C1 segment of cervical spinal cord (tissue), 14 donors: ENCODE results near the gene TBC1D1.
"Not testable (repeated sequence)": the region's sequence is repeated elsewhere in the genome, so short reads cannot be mapped to it uniquely, and the experiment has no call there.

Experiments used
- DNase-seq, 14 donors: peaks; one replicate each; lab custom pipeline; 2025; lab: John Stamatoyannopoulos, UW

Gene TBC1D1

DNA sequence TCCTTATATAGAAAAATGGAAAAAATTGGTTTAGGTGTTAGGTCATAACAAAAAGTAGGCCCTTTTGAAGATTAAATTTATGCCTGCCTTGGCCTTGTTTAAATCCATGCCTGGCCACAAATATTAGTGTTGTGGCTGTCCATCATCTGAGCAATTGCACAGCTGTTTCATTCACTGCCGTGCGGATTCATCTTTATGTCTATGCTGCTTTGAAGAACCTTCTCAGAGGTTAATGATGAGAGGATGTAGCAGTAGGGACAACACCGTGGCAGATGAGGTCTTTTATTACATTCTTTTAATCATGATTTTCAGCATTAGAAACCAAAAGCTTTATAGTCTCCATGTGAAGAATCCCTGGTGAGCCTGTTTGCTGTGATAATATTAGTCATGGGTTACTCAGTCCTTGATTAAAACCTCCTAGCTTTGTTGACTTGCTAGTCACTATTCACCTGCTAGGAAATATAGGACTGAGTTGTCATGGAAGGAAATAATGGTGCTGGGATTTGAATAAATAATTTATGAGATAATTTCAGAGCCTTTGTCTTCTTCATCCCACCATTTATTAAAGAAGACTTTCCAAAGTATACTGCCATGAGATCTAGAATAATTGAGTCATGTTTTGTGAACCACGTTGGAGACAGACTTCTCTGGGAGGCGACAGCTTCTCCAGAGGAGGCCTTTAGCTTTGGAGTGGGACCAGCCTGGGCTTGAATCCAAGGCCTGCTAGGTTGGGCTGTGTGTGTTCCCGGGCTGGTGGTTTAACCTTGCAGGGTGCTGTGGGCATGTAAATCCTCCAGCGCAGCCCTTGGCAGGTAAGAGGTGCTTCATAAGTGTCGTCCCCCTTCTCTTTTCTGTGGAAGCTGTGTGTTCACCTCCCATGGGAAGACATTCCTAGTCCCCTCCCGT lies 122.8 kb downstream of the TBC1D1 start:
- peak in 3 of 14 donors; percentile 3 to 69 (median 11) for DNase-seq

DNA sequence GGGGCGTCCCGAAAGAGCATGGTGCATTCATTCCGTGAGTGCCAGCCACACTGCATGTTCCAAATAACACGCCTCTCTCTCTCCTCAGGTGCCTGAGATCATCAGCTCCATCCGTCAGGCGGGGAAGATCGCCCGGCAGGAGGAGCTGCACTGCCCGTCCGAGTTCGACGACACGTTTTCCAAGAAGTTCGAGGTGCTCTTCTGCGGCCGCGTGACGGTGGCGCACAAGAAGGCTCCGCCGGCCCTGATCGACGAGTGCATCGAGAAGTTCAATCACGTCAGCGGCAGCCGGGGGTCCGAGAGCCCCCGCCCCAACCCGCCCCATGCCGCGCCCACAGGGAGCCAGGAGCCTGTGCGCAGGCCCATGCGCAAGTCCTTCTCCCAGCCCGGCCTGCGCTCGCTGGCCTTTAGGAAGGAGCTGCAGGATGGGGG lies 123.6 kb downstream of the TBC1D1 start:
- peak in 1 of 14 donors; percentile 58 for DNase-seq

DNA sequence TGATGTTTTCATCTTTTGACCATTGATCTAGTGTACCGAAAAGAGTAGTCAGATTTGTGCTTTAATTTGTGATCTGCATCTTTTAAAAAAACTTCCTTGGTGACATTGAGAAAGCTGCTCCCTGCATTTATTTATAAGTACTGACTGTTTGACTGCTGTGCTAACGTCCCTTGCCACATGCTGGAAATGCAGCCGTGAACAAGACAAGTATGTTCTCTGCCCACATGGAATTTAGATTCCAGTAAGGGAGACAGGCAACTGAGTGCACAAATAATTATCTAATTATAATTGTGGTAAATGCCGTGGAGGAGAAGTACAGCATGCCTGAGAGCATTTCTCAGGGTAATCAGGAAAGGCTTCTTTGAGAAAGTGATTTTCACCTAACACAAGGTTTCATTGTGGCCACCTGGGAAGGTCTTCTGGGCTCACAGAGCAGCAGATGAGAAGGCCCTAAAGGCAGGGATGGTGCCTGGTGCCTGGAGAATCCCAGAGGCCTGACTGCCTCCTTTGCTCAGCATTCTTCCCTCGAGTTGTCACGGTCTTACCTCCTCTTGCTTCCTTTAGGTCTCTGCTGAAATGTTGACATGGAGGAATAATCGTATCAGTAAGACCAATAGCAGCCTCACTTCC lies 125.1 kb downstream of the TBC1D1 start:
- no peak for DNase-seq

DNA sequence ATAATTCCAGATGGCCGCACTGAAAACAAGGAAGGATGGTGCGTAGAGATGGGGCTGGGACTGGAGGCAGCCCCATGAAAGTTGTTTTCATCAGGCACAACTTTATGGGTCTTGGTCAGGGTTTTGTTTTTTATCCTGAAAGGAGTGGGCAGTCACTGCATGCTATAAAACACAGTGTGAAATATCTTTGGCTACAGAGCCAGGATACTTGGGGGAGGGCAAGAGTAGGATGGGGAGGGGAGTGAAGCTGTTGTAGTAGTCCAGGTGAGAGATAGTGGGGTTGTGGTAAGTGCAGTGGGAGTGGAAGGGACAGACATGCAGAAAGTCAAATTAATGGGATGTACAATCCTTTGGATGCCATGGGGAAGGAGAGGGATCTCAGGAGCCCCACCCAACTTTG lies 125.8 kb downstream of the TBC1D1 start:
- DNase-seq: no peak

DNA sequence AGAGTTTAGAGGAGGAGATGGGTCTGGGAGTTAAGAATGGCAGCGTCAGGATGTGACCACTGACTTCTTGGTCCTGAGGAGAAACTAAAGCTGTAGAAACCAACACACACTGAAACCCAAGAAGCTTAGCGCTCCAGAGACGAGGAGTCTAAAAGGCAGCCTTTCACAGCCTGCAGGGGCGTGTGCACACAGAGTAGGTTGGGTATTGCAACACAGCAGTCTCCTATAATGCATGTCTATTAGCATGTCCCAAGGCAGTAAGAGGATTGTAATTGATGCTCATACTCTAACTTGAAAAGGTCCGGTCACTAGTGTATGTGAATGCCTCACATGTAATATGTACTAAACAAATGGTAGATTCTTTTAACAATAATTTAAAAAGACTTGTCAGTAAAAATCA lies 126.7 kb downstream of the TBC1D1 start:
- DNase-seq: no peak

DNA sequence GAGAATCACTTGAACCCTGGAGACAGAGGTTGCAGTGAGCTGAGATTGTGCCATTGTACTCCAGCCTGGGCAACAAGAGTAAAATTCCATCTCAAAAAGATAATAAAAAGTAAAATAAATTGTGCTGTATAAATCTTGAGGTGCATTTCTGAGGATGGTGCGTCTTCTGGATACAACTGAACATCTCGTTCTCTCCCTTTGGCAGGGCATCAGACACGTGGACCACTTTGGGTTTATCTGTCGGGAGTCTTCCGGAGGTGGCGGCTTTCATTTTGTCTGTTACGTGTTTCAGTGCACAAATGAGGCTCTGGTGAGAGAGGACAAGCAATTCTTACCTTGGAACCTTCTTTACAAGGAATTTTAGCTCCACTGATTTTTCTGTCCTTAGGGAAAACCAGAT lies 129.5 kb downstream of the TBC1D1 start:
- DNase-seq: no peak

DNA sequence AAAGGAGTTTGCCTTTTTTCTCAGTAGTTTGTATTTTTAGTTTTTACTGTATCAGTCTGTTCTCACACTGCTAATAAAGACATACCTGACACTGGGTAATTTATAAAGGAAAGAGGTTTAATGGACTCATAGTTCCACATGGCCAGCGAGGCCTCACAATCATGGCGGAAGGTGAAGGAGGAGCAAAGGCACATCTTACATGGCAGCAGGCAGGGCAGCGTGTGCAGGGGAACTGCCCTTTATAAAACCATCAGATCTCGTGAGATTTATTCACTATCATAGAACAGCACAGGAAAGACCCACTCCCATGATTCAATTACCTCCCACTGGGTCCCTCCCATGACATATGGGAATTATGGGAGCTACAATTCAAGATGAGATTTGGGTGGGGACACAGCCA lies 130.1 kb downstream of the TBC1D1 start:
- not testable (repeated sequence) for DNase-seq

DNA sequence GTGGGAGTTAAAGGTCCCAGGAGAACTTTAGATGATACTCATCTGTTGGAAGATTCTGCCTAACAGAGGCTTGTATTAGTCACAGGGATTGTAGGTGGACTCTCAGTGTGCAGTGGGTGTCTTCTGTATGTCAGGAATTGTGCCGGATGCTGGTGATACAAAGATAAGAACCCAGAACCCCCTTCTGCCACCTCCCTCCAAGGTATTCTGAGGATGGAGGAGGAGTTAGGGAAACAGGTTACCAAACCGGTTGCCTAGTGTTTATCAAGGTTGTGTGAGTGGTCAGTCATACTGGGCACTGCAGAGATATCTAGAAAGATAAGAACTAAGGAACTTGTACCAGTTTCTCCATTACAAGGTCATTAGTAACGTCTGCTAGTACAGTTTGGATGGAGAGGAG lies 130.9 kb downstream of the TBC1D1 start:
- no peak for DNase-seq

DNA sequence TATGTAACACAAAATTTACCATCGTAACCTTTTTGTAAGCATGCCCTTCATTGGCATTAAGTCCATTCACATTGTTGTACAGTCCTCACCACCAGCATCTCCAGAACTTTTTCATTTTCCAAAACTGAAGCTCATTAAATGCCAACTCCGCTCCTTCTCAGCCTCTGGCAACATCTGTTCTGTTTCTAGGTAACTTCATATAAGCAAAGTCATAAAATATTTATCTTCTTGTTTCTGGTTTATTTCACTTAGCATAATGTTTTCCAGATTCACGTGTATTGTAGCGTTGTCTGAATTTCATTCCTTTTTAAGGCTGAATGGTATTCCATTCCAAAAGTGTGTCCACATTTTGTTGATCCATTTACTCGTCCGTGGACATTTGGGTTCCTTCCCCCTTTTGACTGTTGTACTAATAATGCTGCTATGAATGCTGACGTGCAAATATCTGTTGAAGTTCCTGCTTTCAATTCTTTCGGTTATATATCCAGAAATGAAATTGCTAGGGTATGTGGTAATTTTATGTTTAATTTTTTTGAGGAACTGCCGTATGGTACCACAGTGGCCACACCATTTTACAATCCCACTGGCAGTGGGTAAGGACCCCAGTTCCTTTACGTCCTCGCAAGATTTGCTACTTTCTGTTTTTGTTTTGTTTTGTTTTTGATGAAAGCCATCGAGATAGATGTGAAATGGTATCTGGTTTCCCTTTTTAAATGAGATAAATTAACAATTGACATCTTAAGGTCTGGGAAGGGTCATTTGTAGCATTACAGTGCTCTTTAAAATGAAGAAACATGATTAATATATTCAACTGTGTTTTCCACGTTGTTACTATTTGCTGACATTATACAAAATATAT lies 132.7 kb downstream of the TBC1D1 start:
- no peak for DNase-seq

DNA sequence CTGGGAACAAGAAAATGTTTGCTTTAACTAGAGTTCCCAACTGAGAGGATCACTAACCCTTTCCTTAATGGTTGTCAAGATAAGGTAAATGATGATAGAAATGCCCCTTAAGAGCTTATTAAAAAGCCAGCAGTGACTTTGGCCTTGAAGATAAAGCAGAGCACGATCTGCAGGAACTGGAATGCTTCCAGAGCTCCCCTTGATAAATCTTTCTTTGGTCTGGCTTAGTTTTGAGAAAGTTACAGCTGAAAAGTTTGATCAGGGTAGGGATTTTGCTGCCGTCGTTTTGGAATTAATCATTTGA lies 133.3 kb downstream of the TBC1D1 start:
- DNase-seq: no peak

DNA sequence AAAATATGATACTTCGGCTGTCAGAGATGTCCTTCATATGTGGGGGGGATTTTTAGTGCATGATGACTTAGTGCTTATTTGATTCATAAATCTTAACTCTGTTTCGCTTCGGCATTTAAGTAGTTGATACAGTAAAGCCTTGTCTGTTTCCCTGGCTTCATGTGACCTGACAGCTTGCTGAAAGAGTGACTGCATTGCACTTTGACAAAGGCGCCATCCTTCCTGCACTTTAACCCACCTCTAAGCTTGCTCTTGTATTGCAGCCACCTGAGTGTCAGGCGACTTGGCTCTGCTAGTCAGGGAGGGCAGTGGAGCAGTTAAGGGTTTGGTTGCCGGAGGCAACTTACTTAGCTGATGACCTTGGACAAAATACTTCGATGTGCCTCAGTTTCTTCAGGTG lies 134.8 kb downstream of the TBC1D1 start:
- no peak for DNase-seq

DNA sequence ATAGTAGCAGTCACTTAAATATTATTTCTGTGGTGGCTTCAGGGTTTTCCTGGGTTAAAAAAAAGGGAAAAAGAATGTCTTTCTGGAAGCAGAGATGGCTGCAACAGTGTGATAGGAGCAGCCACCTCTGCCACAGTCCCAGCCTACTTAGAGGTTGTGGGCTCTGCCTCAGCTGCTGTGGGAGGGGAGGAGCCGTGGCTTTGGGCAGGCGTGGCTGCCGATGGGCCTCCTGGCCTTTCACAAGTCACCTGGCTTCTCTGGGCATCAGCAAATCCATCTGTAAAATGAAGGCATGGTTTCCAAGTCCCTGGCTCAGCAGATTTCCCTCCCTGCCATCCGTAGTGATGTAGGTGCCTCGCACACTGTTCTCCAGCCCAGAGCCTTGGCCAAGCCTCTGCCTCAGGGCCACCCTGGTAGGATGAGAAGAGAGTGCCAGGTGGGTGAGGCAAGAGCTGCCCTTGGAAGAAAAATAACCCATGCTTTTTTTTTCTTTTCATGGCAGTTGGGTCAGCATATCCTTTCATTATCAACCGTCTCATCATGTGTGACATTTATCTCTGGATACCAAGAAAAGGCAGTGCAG lies 135.4 kb downstream of the TBC1D1 start:
- peak in 2 of 14 donors; percentile 6 to 12 for DNase-seq

DNA sequence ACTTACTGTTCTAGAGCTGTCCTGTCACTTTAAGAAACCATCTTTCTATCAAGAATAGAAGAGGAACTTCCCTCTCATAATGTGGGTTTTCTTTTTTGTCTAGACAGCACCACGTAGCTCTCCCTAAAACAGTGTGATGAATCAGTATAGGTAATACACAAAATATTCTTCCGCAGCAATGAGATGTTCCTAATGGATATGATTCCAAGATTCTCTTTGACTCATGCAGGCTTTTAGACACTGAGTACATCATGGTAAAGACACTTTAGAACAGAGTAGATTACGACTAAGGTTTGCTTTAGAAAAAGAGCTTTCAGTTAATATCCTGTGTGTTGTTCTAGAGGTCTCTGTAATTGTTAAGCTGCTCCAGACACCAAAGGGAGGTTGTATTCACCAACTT lies 139.1 kb downstream of the TBC1D1 start:
- DNase-seq: no peak

DNA sequence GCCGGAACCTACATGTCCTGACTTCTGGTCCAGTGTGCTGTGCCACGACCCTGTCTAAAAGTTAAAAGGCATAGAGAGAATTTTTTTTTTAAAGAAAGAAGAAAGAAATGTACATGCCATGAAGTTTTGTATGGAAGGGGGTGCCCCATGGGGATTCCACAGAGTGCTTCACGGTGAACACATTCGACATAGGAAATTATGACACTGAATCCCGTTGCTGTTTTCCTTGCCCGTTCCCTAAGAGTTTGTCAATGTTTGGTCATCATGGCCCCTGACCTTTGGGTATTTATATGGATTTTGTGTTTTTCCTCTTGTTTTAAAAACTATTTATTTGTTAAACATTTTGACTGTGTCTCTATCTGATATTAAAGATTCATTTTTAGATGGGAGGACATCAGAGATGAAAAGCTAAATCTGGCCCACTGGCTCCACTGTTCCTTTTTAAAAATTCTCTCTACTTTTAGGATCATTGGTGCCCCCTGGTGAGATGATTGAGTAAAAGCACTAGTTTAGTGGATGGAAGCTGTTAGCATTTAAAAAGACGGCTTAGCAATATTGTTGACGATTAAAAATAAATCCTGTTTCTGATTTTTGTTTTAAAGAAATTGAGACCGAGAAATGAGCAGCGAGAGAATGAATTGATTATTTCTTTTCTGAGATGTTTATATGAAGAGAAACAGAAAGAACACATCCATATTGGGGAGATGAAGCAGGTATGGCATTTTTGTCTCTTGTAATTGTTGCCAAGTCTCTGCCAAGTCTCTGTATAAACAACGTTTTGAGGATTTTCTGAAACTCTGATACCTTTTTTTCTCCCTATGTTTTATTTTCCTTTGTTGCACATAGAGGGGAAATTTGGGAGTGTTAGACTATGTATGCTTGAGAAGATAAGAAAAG lies 144.3 kb downstream of the TBC1D1 start:
- peak in 1 of 14 donors; percentile 17 for DNase-seq

DNA sequence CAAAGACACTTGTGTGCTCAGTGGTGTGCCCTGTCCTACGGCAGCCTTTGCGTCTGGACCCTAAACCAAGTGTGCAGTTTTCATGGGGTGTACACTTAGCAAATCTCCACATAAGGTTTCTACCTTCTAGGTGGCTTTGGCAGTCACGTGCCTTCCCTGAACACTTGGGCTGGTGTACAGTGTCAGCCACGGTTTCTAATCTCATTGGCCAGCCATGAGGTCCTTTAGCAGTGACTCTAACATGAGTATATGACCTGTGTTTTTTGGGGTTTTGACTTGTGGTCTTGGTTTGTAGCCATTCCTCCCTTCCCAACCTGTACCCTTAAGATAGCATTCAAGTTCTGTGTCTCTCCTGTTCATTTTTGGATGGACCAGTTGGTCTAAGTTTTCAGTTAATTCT lies 145.7 kb downstream of the TBC1D1 start:
- DNase-seq: no peak

DNA sequence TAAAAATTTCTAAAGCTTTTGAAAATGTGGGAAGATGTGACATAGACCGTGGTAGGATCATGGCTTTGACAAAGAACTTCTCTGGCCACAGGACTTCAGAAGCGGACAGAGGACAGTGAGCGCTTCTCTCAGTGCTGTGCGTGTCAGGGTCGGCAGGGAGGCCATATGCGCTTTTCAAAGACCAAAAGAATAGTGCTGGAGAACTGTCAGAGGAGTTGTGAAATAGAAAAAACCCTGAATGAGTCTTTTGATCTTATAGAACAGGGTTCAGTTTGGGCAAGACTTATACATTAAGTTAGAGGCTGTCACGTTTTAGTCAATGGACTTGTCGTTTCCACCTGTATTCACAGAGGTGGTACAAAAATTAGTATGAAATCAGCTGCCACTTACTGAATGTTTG lies 146.7 kb downstream of the TBC1D1 start:
- DNase-seq: no peak

DNA sequence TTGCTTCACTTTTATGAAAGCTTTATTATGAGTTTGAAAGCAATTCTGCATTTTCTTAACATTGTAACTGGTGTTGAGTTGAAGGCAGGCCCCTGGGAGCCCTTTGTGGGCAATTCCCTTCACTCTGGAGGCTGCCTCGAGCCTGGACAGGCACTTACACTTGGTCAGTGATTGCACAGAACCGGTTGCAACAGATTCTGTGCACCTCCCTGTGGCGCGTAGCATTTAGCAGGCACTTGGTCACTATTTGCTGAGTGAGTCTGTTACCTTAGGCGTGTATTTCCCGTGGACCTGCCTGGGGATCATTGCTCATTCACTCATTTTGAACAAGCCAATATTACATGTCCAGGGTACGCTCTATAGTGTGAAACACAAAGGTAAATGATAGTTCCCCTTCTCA lies 149.7 kb downstream of the TBC1D1 start:
- no peak for DNase-seq

DNA sequence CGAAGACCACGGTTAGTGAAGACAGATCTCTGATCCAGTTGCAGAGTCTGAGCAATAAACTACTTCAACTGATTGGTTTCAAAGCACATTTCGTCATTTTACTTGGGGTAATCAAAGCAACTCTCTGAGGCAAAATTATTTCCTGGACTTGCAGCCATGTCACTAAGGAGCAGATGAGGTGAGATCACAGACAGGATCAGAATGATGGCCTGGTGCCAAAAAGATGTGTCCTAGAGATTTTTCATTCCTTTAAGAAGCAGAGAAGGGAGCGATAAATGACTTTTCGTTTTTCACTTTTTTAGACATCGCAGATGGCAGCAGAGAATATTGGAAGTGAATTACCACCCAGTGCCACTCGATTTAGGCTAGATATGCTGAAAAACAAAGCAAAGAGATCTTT lies 153.2 kb downstream of the TBC1D1 start:
- no peak for DNase-seq

DNA sequence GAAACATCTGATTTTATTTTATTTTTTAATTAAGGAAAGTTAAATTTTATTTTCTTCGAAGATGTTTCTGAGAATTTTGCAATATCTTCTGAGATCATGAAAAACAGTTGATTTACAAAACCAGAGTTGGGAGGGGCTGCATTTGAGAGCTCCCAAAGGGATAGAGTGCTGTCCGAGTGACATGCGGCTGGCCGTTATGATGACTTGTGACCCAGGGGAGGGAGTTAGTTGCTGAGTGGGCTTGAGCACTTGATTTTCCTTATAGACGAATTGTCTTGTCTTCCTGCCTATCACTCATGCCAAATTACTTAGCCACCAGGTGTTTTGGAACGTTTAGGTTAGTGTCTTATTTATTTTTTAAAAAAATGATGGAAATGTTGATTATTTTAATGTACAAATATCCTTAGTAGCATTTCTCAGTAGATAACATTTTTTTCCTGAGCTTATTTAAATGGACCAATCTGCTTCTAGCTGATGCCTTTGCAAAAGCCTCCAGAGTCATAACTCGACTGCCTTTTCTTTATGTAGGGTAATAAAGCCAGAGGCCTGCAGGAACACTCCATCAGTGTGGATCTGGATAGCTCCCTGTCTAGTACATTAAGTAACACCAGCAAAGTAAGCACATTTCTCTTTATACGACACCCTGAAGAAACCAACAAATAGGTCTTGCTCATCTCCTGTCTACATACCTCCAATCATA lies 154.6 kb downstream of the TBC1D1 start:
- no peak for DNase-seq
